GM23338 (cell line): Measurements from ENCODE around the gene SESN1.

Source experiments
- CREB1 ChIP-seq: fragments of 250-450 bp; sonication (Bioruptor Pico); IDR thresholded peaks from 2 replicates; pipeline ENCODE4 v1.5.0; 2020; ENCODE audit warnings: low read depth, mild to moderate bottlenecking, moderate library complexity
- EZH2 ChIP-seq: fragments of 200-600 bp; sonication (generic); IDR thresholded peaks from one replicate; pipeline ENCODE4 v1.8.0; 2017; ENCODE audit warnings: antibody characterized with exemption, mild to moderate bottlenecking, low read depth; ENCODE audit not compliant: unreplicated experiment
- EZH2phosphoT487 ChIP-seq: fragments of 200-600 bp; sonication (generic); IDR thresholded peaks from one replicate; pipeline ENCODE4 v1.8.1; 2018; ENCODE audit warnings: antibody characterized with exemption; ENCODE audit not compliant: unreplicated experiment
- JUNB ChIP-seq: IDR thresholded peaks from one replicate; pipeline ENCODE4 v1.6.1; 2016; ENCODE audit warnings: antibody characterized with exemption; ENCODE audit not compliant: unreplicated experiment
- NANOG ChIP-seq: IDR thresholded peaks from 2 replicates; pipeline ENCODE4 v1.6.1; 2016; ENCODE audit warnings: antibody characterized with exemption, borderline replicate concordance
- POLR2AphosphoS5 ChIP-seq: IDR thresholded peaks from 2 replicates; pipeline ENCODE4 v1.6.1; 2016; ENCODE audit warnings: antibody characterized with exemption, low read depth
- ZNF331 ChIP-seq: fragments of 250-450 bp; sonication (Bioruptor Pico); IDR thresholded peaks from 2 replicates; pipeline ENCODE4 v1.5.0; 2020; ENCODE audit warnings: low read depth, mild to moderate bottlenecking, moderate library complexity
- TF ChIP-seq, protein P1 (sequence below), 2 experiments: fragments of 200-600 bp in 1 of 2; sonication (generic) in 1 of 2; conservative IDR thresholded peaks; 2 replicates each; pipeline versions ENCODE4 v1.5.1 to v1.6.1; 2016 to 2017; ENCODE audit warnings: antibody characterized with exemption in 2 of 2, low read depth in 2 of 2, mild to moderate bottlenecking in 2 of 2, moderate library complexity in 1 of 2
- TF ChIP-seq, protein P2 (sequence below): IDR thresholded peaks from one replicate; pipeline ENCODE4 v1.6.1; 2018; ENCODE audit warnings: antibody characterized with exemption; ENCODE audit not compliant: unreplicated experiment
- TF ChIP-seq, protein P3 (sequence below): IDR thresholded peaks from 2 replicates; pipeline ENCODE4 v1.6.1; 2016; ENCODE audit warnings: antibody characterized with exemption

DNA sequence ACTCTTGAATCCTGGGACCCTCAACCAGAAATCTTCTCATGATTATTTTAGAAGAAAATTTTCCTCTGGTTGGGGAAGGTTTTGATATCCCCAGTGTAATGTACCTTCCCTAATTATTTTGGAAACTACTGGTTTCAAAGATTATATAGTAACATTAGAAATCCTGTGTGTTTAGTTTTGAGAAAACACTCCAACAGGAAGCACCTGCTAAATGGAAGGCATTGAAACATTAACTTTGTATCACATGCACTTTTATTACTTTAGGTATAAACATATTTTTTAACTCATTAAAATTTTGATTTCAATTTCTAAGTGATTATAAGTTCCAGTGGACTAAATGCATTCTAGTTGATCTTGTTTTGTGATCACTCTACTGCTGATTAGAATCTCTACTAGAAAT is 109.3 kb downstream of the SESN1 start:
- TF ChIP-seq JUNB (no peak), POLR2AphosphoS5 (no peak), EZH2 (no peak), CREB1 (CRISPR knock-in tag) (no peak), EZH2phosphoT487 (no peak), NANOG (no peak), ZNF331 (CRISPR knock-in tag) (no peak)
- TF ChIP-seq, protein P1, sequence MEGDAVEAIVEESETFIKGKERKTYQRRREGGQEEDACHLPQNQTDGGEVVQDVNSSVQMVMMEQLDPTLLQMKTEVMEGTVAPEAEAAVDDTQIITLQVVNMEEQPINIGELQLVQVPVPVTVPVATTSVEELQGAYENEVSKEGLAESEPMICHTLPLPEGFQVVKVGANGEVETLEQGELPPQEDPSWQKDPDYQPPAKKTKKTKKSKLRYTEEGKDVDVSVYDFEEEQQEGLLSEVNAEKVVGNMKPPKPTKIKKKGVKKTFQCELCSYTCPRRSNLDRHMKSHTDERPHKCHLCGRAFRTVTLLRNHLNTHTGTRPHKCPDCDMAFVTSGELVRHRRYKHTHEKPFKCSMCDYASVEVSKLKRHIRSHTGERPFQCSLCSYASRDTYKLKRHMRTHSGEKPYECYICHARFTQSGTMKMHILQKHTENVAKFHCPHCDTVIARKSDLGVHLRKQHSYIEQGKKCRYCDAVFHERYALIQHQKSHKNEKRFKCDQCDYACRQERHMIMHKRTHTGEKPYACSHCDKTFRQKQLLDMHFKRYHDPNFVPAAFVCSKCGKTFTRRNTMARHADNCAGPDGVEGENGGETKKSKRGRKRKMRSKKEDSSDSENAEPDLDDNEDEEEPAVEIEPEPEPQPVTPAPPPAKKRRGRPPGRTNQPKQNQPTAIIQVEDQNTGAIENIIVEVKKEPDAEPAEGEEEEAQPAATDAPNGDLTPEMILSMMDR (conservative IDR thresholded peaks at IDR 0.05; ENCODE audit: low read depth in 2 of 2): no peak
- TF ChIP-seq, protein P2, sequence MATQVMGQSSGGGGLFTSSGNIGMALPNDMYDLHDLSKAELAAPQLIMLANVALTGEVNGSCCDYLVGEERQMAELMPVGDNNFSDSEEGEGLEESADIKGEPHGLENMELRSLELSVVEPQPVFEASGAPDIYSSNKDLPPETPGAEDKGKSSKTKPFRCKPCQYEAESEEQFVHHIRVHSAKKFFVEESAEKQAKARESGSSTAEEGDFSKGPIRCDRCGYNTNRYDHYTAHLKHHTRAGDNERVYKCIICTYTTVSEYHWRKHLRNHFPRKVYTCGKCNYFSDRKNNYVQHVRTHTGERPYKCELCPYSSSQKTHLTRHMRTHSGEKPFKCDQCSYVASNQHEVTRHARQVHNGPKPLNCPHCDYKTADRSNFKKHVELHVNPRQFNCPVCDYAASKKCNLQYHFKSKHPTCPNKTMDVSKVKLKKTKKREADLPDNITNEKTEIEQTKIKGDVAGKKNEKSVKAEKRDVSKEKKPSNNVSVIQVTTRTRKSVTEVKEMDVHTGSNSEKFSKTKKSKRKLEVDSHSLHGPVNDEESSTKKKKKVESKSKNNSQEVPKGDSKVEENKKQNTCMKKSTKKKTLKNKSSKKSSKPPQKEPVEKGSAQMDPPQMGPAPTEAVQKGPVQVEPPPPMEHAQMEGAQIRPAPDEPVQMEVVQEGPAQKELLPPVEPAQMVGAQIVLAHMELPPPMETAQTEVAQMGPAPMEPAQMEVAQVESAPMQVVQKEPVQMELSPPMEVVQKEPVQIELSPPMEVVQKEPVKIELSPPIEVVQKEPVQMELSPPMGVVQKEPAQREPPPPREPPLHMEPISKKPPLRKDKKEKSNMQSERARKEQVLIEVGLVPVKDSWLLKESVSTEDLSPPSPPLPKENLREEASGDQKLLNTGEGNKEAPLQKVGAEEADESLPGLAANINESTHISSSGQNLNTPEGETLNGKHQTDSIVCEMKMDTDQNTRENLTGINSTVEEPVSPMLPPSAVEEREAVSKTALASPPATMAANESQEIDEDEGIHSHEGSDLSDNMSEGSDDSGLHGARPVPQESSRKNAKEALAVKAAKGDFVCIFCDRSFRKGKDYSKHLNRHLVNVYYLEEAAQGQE: no peak
- TF ChIP-seq, protein P3, sequence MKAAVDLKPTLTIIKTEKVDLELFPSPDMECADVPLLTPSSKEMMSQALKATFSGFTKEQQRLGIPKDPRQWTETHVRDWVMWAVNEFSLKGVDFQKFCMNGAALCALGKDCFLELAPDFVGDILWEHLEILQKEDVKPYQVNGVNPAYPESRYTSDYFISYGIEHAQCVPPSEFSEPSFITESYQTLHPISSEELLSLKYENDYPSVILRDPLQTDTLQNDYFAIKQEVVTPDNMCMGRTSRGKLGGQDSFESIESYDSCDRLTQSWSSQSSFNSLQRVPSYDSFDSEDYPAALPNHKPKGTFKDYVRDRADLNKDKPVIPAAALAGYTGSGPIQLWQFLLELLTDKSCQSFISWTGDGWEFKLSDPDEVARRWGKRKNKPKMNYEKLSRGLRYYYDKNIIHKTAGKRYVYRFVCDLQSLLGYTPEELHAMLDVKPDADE: no peak
